ENCODE measurements around the gene NCR2. TPM values are rescaled to one million over a fixed set of nuclear protein-coding genes. Genes with fewer than 3 reads are reported as not detected.
A peak's percentile ranks its signal among the peaks of the same experiment; 100 is the strongest.

Gene NCR2
- total and polyA plus RNA-seq, 9 of the 15 experiments (the other 6 are each of a cell fraction or from before 2014, with no cell fraction given): not detected

- TF ChIP-seq POLR2AphosphoS2 (IDR thresholded peaks at IDR 0.05; ENCODE audit: low read length) (no peak), DMBX1 (CRISPR knock-in tag; IDR thresholded peaks at IDR 0.05; ENCODE audit: borderline replicate concordance) (no peak), TAF7 (tag; IDR thresholded peaks at IDR 0.05) (0 out of 2 replicates have a peak, but pooled peaks have one; percentile 17), POLR2AphosphoS5 (IDR thresholded peaks at IDR 0.05; ENCODE audit: control insufficient read depth, insufficient read depth, low read depth, low read length) (no peak), ZNF124 (CRISPR knock-in tag; IDR thresholded peaks at IDR 0.05) (no peak), MITF (IDR thresholded peaks at IDR 0.05) (no peak), PRMT5 (CRISPR knock-in tag; IDR thresholded peaks at IDR 0.05) (no peak), ZBTB43 (CRISPR knock-in tag; IDR thresholded peaks at IDR 0.05) (no peak), GTF2E2 (tag; IDR thresholded peaks at IDR 0.05) (no peak), RBM25 (IDR thresholded peaks at IDR 0.05; ENCODE audit: low read depth, low read length, severe bottlenecking) (no peak), PTBP1 (IDR thresholded peaks at IDR 0.05; ENCODE audit: low read depth, low read length) (0 out of 2 replicates have a peak, but pooled peaks have one; percentile 24), TFAM (CRISPR knock-in tag; conservative IDR thresholded peaks at IDR 0.05) (no peak), RBM34 (IDR thresholded peaks at IDR 0.05; ENCODE audit: borderline replicate concordance, insufficient read depth, low read length) (no peak), SPI1 (IDR thresholded peaks at IDR 0.05; ENCODE audit: borderline replicate concordance, low read depth, low read length) (no peak), BHLHE40 (IDR thresholded peaks at IDR 0.05; ENCODE audit: low read length) (peak; percentile 97), ZNF280B (CRISPR knock-in tag; IDR thresholded peaks at IDR 0.05) (no peak), MAFG (tag; conservative IDR thresholded peaks at IDR 0.05) (peak; percentile 62), HCFC1 (IDR thresholded peaks at IDR 0.05; ENCODE audit: low read depth, low read length) (peak; percentile 51; the same call in 1 of the 2 replicates), ZNF165 (CRISPR knock-in tag; IDR thresholded peaks at IDR 0.05; ENCODE audit: borderline replicate concordance) (0 out of 2 replicates have a peak, but pooled peaks have one; percentile 45), NFRKB (IDR thresholded peaks at IDR 0.05; ENCODE audit: low read depth) (no peak), E2F6 (IDR thresholded peaks at IDR 0.05; ENCODE audit: borderline replicate concordance in 1 of 2, extremely low read depth in 1 of 2, insufficient read depth in 1 of 2, insufficient read length in 1 of 2, low read depth in 1 of 2, low read length in 1 of 2, poor library complexity in 1 of 2, severe bottlenecking in 1 of 2) (peak; percentile 23 to 62), MECOM (CRISPR knock-in tag; IDR thresholded peaks at IDR 0.05) (peak; percentile 74), NRF1 (conservative IDR thresholded peaks at IDR 0.05 in 1 of 2, IDR thresholded peaks at IDR 0.05 in 1 of 2) (peak; percentile 86 to 90)
Observed at GRCh38 chr6:41318654-41319565, 16.5 kb upstream of the NCR2 start (continued).
